Fibroblast of gingiva (primary cell): Measurements from ENCODE around the gene MAPK8IP3.
"Not testable (repeated sequence)": the region's sequence is repeated elsewhere in the genome, so short reads cannot be mapped to it uniquely, and the experiment has no call there.

Experiments used
- DNase-seq: peaks from one replicate; pipeline ENCODE4 v3.0.0-alpha.2; 2011; ENCODE audit warnings: low read depth

The MAPK8IP3 gene

DNA sequence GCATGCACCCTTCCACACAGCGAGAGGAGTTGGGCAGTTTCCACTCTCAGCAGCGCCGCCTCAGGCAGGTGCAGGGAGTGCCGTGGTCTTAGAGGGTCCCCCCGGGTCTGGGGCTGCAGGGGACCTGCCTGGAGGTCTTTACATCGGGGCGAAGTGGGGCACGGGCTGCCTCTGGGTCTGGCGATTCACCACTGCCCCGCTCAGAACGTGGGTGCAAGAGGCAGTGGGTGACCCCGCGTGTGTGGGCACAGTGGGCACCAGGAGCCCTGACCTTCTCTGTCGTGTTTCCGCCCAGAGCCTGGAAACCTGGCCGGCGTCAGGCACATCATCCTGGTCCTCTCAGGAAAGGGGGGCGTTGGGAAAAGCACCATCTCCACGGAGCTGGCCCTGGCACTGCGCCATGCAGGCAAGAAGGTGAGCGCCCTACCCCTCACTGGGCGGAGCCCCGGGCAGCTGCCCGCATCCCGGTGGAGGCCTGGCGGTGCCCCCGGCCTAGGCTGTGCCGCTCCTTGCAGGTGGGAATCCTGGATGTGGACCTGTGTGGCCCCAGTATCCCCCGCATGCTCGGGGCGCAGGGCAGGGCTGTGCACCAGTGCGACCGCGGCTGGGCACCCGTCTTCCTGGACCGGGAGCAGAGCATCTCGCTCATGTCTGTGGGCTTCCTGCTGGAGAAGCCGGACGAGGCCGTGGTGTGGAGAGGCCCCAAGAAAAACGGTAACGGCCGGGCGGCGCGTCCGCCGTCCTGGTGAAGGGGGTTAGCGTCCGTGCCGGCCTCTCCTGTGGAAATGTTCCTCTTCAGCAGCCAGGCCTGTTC is 80.5 kb downstream of the MAPK8IP3 start:
- no peak for DNase-seq

DNA sequence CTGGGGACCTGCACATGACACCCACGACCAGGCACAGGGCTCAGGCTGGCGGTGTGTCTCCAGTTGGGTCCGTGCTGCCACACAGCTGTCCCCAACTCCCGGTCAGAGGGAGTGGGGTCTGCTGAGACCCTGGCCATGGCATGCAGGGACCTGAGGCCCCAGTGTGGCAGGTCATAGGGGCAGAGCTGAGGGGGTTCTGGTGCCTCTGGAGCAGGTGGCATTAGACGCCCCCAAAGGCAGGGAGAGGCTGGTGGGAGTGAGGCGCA is 81.0 kb downstream of the MAPK8IP3 start:
- no peak for DNase-seq

DNA sequence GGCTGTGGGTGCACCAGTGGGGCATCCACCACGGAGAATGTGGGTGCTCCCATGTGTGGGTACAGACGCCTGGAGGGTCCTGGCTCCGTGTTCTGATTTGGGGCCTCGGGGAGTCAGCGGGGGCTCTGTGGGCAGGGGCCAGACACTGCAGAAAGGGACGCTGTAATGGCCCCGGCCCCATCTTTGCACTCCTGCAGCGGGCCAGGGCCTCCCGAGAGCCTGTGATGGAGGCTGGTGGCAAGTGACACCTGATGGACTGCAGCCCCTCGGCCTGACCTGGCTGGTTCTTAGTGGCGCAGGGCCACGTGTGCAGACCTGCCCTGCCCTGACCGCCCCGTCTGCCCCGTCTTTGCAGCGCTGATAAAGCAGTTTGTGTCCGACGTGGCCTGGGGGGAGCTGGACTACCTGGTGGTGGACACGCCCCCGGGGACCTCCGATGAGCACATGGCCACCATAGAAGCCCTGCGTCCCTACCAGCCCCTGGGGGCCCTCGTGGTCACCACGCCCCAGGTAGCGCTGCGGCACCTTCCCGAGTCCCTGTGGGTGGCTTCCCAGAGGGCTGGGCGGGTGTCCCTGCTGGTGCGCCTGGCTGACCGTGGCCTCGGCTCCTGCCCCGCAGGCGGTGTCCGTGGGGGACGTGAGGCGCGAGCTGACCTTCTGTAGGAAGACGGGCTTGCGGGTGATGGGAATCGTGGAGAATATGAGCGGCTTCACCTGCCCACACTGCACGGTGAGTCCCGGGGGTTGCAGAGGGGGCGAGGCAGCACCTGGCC is 81.5 kb downstream of the MAPK8IP3 start:
- DNase-seq, result no peak

GRCh38 chr16:1788095-1788707 is 82.2 kb downstream of the MAPK8IP3 start:
- no peak for DNase-seq

DNA sequence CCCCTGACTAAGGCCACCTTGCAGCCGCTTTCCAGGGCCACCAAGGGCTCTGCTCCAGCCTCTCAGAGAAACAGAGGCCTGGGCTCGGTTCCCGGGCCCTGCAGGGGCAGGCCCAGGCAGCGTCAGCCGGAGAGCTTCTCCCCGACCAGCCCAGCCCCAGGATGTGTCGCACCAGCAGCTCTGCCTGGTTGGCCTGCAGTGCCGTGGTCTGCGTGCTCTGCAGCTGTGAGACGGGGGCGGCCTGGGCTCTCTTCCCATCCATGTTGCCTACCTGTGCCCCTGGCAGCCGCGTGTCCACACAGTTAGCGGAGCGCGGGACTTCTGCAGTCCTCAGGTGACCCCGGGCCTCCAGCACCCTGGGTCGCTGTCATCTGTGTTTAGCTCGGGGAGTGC is 82.7 kb downstream of the MAPK8IP3 start:
- no peak for DNase-seq

- DNase-seq, result no peak
Observed at GRCh38 chr16:1789643-1790045, 83.6 kb downstream of the MAPK8IP3 start.

DNA sequence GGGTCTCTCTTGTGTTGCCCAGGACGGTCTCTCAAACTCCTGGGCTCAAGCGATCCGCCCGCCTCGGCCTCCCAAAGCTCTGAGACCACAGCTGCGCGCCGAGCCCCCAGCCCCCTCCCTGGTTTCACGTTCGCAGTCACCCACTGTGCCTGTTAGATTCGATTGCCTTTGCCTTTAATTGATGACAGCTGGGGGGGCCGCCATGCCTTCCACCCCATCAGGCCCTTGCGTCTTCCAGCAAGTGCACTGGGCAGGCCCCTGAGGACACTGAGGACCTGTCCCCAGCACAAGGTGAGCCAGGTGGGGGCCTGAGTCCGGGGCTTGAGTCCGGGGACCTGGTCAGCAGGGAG is 84.2 kb downstream of the MAPK8IP3 start:
- DNase-seq, result no peak

DNA sequence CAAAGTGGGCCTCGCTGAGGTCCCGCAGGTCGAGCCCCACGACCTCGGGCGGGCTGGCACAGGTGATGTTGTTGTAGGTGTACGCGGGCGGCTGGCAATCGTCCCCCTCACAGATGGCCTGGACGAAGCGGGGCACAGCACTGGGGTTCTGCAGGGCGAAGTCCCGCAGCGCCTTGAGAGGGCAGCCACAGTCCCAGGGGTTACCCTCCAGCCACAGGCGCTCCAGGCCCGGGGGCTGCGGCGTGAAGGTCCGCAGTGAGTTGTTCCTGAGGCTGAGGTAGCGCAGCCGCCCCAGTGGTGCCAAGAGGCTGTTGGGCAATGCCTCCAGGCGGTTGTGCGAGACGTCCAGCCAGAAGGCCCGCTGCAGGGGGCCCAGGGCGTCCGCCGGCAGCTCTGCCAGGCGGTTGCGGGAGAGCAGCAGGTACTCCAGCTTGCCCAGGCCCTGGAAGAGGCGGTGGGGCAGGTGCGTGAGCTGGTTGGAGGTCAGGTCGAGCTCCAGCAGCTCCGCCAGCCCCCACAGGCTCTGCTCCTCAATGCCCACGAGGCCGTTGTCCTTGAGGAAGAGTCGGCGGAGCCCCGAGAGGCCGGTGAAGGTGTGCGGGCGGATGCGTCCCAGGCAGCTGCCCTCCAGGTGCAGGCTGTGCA is 84.7 kb downstream of the MAPK8IP3 start:
- DNase-seq, result no peak

- no peak for DNase-seq
Observed at GRCh38 chr16:1791256-1791942, 85.4 kb downstream of the MAPK8IP3 start.

- no peak for DNase-seq
Observed at GRCh38 chr16:1791943-1792812, 86.2 kb downstream of the MAPK8IP3 start.

- DNase-seq, result no peak
Observed at GRCh38 chr16:1792836-1793577, 87.0 kb downstream of the MAPK8IP3 start.

- no peak for DNase-seq
Observed at GRCh38 chr16:1793578-1794220, 87.7 kb downstream of the MAPK8IP3 start, which contains the start of gene IGFALS. TSS of gene IGFALS (minus strand) at chr16:1793705. CDS start at chr16:1793652, 53 bp downstream.

DNA sequence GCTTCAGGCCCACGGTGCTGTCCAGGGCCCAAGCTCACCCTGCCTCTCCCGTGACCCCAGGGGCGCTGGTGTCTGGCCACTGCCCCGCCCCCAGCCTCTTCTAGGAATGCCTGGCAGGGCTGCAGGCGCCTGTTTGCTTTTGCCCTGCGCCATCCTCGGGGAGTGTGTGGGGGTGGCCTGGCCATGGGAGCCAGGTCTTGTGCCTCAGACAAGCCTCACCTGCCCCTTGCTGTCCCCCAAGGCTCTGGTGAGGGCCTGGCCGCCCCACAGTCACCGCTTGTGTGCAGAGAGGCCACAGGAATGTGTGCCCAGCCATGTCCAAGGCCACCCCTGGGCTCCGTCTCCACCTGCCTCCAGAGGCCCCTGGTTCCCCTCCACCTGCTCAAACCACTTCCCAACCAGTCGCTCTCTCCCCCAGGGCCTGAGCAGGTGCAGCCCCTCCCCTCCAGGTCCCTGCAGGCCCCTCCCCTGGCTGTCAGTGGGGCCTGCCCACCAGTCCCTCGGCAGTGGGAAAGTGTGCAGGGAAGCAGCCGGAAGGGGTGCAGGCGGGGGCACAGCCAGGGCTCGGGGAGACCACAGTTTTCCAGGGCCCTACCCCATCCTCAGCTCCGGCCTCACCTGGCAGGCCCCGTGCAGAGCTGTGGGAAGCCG is 88.4 kb downstream of the MAPK8IP3 start:
- DNase-seq, result no peak

DNA sequence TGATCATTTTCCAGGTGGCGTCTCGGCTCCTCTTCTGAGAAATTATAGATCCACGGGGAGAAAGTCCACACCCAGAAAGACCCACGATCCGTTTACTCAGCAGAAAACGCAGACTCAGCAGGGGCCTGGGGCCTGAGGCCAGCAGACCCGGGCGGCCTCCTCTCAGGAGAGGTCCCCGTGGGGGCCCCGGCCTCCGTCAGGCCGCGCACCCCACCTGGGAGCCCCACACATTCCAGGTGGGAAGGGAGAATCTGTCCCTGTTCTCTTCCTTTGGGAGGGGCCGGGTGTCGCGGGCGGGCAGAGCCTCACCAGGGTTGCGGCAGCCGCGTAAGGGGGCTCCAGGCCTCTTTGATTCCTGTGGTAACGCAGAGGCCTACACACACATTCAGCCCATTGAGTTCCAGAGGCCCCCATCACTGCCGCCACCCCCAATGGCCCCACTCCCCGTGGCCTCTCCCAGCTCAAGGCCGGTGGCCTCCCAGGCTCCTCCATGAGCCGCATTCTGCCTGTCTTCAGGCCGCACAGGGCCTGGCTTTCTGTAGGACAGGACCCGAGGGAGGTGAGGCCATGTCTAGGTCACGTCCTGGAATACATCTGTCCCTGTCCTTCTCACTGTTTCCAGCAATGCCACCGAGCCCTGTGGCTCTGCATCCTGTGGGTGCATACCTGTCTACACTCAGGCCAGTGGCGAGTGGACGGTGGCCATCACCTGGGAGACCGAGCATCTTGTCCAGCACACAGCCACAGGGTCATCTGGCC is 89.1 kb downstream of the MAPK8IP3 start:
- no peak for DNase-seq

- not testable (repeated sequence) for DNase-seq
Observed at GRCh38 chr16:1799263-1799662, 93.3 kb downstream of the MAPK8IP3 start.

DNA sequence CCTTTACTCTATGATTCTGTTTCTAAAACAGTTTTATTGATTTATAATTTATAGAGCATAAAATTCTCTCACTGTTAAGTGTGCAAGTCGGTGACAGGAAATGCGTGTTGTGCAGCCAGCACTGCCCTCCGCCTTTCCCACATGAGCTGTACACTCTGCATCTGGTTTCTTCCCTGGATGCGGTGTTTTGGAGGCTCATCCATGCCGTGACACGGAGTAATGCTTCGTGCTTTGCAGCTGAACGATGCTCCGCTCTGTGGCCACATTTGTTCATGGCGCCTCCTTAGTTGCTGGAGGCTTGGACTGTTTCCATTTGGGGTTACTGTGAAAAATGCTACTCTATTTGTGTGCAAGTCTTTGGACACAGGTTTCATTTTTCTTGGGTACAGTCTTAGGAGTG is 94.7 kb downstream of the MAPK8IP3 start:
- DNase-seq, result no peak

GRCh38 chr16:1807626-1808025 is 101.6 kb downstream of the MAPK8IP3 start:
- DNase-seq, result no peak

DNA sequence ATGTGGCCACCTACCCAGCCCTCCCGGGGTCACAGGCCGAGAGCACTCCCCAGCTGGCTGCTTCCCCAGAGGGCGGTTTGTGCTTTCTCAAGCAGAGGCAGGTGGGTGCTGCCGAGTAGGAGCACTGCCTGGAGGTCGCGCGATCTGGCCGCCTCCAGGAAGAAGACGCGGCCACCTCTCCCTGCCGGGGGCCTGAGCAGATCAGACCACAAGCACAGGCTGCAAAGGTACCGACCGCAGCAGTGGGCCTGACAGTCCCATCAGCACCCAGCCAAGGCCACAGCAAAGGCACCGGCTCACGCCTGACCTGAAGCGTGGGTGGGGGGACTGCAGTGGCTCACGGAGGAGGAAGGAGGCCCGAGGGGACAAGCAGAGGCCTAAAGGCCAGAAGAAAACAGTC is 102.7 kb downstream of the MAPK8IP3 start:
- no peak for DNase-seq
